ENCODE measurements around the gene CHFR. TPM values are rescaled to one million over a fixed set of nuclear protein-coding genes. Genes with fewer than 3 reads are reported as not detected.

CHFR gene
- 28.7 TPM in 2 replicates for total RNA-seq

GRCh38 chr12:132887513-132888351, at the start of gene CHFR:
TSS of gene CHFR (minus strand) at chr12:132887605. CDS start at chr12:132887328, 277 bp downstream.

GRCh38 chr12:132828706-132829534, 58.5 kb downstream of the CHFR start, which contains the start of gene GOLGA3:
TSS of gene GOLGA3 (minus strand) at chr12:132828869. CDS start at chr12:132822128, 6,741 bp downstream.

Other genes with a start within 250 kb of the CHFR start
- 7.3 and 9.7 TPM in 2 replicates for gene POLE, start 200.3 kb downstream of the CHFR start, total RNA-seq
- 16.8 and 19.2 TPM in 2 replicates for gene PXMP2, start 200.0 kb downstream of the CHFR start, total RNA-seq
- gene PGAM5, start 176.8 kb downstream of the CHFR start, total RNA-seq = 22.3 and 29.0 TPM in 2 replicates
- 52.4 and 63.3 TPM in 2 replicates for gene ANKLE2, start 125.8 kb downstream of the CHFR start, total RNA-seq
- gene GOLGA3, start 58.7 kb downstream of the CHFR start, total RNA-seq = 103 and 185 TPM in 2 replicates
- 8.1 and 10.1 TPM in 2 replicates for gene ZNF605, start 68.7 kb upstream of the CHFR start, total RNA-seq
- 8.2 and 11.1 TPM in 2 replicates for gene ZNF26, start 98.8 kb upstream of the CHFR start, total RNA-seq
- 17.4 and 23.9 TPM in 2 replicates for gene ZNF84, start 149.9 kb upstream of the CHFR start, total RNA-seq
- gene ZNF140, start 193.3 kb upstream of the CHFR start, total RNA-seq = 28.5 and 31.4 TPM in 2 replicates
- gene ZNF891, start 242.7 kb upstream of the CHFR start, total RNA-seq = 0.71 and 0.92 TPM in 2 replicates
- 6.0 and 8.5 TPM in 2 replicates for gene ZNF10, start 243.0 kb upstream of the CHFR start, total RNA-seq